ENCODE results near the gene RPL12.

DNA sequence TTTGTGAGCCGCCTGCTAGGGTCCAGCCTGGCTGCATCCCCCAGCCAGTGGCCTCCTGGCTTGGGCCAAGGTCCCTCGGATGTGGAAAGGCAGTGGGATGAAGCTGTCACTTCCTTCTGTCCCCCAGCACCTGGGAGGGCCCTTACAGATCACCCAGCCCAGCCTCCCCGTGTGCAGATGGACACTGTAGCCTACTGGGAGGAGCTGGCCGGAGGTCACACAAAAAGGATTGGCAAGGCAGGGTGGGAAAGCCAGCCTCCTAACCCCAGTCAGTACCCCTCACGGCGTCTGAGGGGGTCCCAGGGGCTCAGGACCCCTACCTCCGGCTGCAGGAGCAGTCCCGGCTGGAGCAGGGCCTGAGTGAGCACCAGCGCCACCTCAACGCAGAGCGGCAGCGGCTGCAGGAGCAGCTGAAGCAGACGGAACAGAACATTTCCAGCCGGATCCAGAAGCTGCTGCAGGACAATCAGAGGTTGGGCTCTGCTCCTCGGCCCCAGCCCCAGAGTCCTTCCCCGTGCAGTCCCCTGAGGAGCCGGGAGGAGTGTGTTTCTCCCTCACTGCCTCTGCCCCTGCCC, 28.4 kb upstream of the RPL12 start:
- TF ChIP-seq EZH2 (IDR thresholded peaks at IDR 0.05; ENCODE audit: insufficient read depth, poor library complexity, severe bottlenecking) = no peak
- no peak for TF ChIP-seq EZH2phosphoT487 (IDR thresholded peaks at IDR 0.05; ENCODE audit: insufficient read depth, low read depth)

All from GM23248 (cell line).